Measurements from ENCODE around the gene RCSD1.

DNA sequence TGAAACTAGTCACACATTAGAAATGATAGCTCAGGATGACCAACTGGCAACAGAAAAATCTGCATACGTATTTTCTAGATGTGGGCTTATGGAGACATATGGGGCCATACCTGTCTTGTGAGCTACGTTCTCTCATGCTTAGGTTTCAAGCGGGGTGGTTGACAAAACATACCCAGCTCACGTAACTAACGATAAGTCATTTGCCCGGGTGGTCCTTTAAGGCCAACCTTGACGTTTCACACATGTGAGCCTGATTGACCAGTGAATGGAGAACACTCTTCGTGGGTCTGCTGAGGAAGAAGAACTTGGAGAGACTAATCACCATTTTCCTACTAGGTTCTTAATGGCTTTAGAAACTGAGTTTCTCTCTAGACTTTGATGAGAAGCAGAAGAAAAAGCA lies 13.5 kb upstream of the RCSD1 start:
- no peak for TF ChIP-seq TAF1 (IDR thresholded peaks at IDR 0.05; ENCODE audit: borderline replicate concordance, low read depth, low read length)
- TF ChIP-seq POLR2A (IDR thresholded peaks at IDR 0.05; ENCODE audit: low read depth, low read length), result no peak
- no peak for TF ChIP-seq POLR2AphosphoS5 (IDR thresholded peaks at IDR 0.05; ENCODE audit: low read depth, low read length)

Measured in GM12892 (cell line).